ENCODE data around the gene SIK2.

SIK2 gene

GRCh38 chr11:111633756-111634362, 31.6 kb downstream of the SIK2 start:
- DNase-seq (ENCODE audit: low spot score): no peak
- TF ChIP-seq CTCF (IDR thresholded peaks at IDR 0.05; ENCODE audit: extremely low read depth, insufficient read depth, missing control alignments): no peak
- in situ Hi-C loops (cut with MboI; ENCODE audit: low pct_unique_long_range_greater_than_20kb, low sequenced_read_pairs, unreplicated experiment): no loop called here

DNA sequence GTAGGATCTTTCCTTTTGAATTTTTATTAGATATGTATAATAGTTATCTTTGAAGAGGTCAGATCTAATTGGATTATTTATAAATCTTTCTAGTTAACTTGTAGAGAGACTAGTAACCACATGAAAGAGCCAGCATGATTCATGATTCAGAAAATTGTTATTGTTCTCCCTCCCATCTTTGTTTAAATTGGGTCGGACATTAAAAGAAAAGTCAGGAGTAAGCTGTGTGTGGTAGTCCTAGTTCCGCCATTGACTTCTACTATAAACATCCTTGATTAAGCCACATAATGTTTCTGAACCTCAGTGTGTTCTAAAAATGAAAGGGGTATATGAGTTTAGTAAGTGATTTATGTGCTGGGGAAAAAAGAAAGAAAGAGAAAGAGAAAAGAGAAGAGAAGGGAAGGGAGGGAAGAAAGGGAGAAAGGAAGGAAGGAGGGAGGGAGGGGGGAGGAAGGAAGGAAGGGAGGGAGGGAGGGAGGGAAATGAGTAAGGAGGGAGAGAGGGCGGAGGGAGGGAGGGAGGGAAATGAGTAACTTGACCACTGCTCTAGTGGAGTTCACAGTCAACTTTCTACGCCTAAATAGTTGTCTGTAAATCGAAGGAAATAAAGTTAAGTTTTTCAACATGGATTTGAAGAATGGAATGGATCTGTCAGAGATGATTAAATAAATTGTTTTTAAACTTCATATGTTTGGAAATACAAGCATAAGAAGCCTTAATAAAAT, 32.9 kb downstream of the SIK2 start:
- TF ChIP-seq CTCF (IDR thresholded peaks at IDR 0.05; ENCODE audit: extremely low read depth, insufficient read depth, missing control alignments): no peak
- in situ Hi-C loops (cut with MboI; ENCODE audit: low pct_unique_long_range_greater_than_20kb, low sequenced_read_pairs, unreplicated experiment): no loop called here
- DNase-seq (ENCODE audit: low spot score): no peak

DNA sequence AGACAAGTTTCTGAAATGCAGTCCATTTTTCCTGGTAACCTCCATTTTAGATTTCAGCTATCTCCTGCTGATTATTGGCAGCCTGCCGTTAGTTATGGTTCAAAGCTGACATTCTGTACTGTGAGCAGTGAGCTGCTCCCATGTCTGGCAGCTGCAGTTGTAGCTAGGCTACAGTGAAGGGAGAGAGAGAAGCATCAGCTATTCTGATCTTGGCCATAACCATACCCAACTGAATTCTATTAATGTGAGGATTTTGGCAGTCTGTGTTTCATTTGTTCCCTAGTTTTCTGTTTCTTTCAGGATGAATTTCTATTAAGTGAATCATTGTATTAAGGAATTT, 33.4 kb downstream of the SIK2 start:
- no peak for DNase-seq (ENCODE audit: low spot score)
- in situ Hi-C loops (cut with MboI; ENCODE audit: low pct_unique_long_range_greater_than_20kb, low sequenced_read_pairs, unreplicated experiment): no loop called here
- no peak for TF ChIP-seq CTCF (IDR thresholded peaks at IDR 0.05; ENCODE audit: extremely low read depth, insufficient read depth, missing control alignments)

DNA sequence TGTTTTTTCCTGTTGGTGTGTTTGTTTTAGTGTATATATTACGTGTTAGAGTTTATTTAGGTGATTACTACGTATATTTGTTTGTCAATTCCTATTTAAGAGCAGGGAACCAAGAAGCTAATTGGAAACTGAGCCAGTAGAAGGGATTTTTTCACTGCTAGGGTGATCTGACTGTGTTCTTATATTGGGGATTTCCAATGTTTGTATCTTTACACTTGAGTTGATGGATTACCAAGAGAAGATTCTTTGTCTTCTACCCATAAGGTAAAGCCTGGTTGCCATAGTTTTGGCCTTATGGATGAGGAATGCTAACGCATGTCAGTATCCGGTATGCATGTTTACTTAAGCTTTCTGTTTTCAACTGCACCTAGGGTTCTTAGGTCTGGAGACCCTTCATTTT, 35.6 kb downstream of the SIK2 start:
- TF ChIP-seq CTCF (IDR thresholded peaks at IDR 0.05; ENCODE audit: extremely low read depth, insufficient read depth, missing control alignments): no peak
- DNase-seq (ENCODE audit: low spot score): peak; percentile 13
- in situ Hi-C loops (cut with MboI; ENCODE audit: low pct_unique_long_range_greater_than_20kb, low sequenced_read_pairs, unreplicated experiment): no loop called here

DNA sequence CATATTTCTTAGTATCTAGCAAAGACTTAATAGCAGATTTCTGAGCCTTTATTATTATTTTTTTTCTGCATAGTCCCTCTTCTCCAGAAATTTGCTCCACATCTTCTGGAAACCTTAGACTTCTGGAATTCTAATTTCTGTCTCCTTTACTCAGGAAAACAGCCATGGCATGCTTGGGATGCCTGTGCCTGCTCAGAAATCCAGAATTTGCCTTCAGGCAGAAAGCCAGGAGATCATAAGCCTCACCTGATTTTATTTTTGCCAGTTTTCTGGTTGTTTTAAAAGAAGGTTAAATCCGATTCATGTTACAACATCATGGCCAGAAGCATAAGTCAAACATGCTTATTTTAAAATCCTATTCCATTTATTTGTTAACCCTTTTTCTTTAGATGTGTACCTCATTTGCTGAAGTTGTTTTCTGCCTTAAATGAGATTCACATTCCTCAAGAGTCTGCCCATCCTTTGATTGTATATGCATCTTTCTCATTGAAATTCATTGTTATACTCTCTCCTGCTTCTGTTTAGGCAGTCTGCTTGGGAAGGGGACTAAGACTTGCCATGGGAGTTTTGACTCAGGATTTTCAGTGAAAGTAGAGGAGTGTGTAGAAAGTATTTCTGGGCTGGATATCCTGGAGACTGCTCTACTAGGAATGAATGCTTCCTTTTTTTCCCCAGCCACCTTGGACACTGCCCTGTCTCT, 37.1 kb downstream of the SIK2 start:
- no peak for TF ChIP-seq CTCF (IDR thresholded peaks at IDR 0.05; ENCODE audit: extremely low read depth, insufficient read depth, missing control alignments)

DNA sequence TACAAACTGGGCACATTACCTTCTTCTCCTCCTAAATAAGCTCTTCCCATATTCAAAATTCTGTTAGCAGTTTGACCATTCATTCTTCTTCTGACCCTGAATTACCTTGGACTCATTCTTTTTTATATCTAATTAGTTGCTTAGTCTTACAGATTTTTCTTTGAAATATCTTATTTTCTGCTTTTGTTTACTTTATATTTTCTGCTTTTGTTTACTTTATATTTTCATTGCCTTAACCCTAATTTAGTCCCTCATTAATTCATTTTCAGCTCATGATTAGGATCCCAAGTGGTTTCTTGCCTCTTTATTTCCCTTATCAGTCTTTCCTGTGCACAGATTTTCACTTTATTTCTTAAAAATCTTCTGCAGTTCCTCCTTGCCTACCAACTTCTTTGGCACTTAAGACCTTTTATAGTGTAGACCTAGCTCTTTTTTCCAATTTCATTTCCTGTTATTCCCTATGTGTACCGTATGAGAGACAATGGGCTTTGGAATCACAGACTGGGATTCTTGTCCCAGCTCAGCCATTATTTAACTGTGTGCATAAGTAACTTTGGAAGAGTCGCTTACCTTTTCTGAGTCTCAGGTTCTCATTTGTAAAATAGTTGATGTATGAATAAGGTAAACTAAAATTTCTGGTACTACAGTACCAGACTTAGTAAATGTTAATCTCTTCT, 39.2 kb downstream of the SIK2 start:
- TF ChIP-seq CTCF (IDR thresholded peaks at IDR 0.05; ENCODE audit: extremely low read depth, insufficient read depth, missing control alignments): no peak
- DNase-seq (ENCODE audit: low spot score): no peak
- in situ Hi-C loops (cut with MboI; ENCODE audit: low pct_unique_long_range_greater_than_20kb, low sequenced_read_pairs, unreplicated experiment): no loop called here

More for the DNA sequence above, 37.1 kb downstream of the SIK2 start:
- no peak for DNase-seq (ENCODE audit: low spot score)
- in situ Hi-C loops (cut with MboI; ENCODE audit: low pct_unique_long_range_greater_than_20kb, low sequenced_read_pairs, unreplicated experiment): no loop called here
